ENCODE measurements around the gene ACOX2.

- TF ChIP-seq GATA3 (IDR thresholded peaks at IDR 0.05; ENCODE audit: low read depth, low read length) (no peak), GATA2 (IDR thresholded peaks at IDR 0.05; ENCODE audit: low read depth, low read length) (no peak)
These were observed 17.2 kb downstream of the ACOX2 start for GRCh38 chr3:58519668-58520402.

All from SH-SY5Y (cell line).